Activated T-helper 17 cell treated with anti-CD3 and anti-CD28 coated beads, Interleukin-2, amount 50 U/mL, for 72 hours (primary cell): ENCODE measurements around the gene MRPL53. TPM values are rescaled to one million over a fixed set of nuclear protein-coding genes. Genes with fewer than 3 reads are reported as not detected.
A peak's percentile ranks its signal among the peaks of the same experiment; 100 is the strongest.
"Not testable (repeated sequence)": the region's sequence is repeated elsewhere in the genome, so short reads cannot be mapped to it uniquely, and the experiment has no call there.

Experiments used
- ATAC-seq: fragments of 150-1000 bp; cut with Tn5 transposase; replicated peaks from 2 replicates; pipeline ENCODE4 v1.10.0; 2021; ENCODE audit warnings: mild to moderate bottlenecking, moderate library complexity
- H3K27ac Mint-ChIP-seq: one replicate; pipeline ENCODE4 v1.8.0; 2022; ENCODE audit warnings: mixed read lengths
- H3K27me3 Mint-ChIP-seq: one replicate; pipeline ENCODE4 v1.8.0; 2022; ENCODE audit warnings: mixed read lengths
- H3K36me3 Mint-ChIP-seq: one replicate; pipeline ENCODE4 v1.8.0; 2022; ENCODE audit warnings: low read depth, mild to moderate bottlenecking, mixed read lengths
- H3K4me1 Mint-ChIP-seq: one replicate; pipeline ENCODE4 v1.8.0; 2022; ENCODE audit warnings: mixed read lengths
- H3K4me3 Mint-ChIP-seq: one replicate; pipeline ENCODE4 v1.8.0; 2022; ENCODE audit warnings: mild to moderate bottlenecking, mixed read lengths
- H3K9me3 Mint-ChIP-seq: one replicate; pipeline ENCODE4 v1.8.0; 2022; ENCODE audit warnings: mixed read lengths
- total RNA-seq, 2 donors: library from RNA; stranded (reverse); gene quantifications; one replicate each; pipeline ENCODE4 v1.2.3, GENCODE V29; 2022

Gene MRPL53
- total RNA-seq, 2 donors from 2014 or later = 83.8 to 91.2 TPM

DNA sequence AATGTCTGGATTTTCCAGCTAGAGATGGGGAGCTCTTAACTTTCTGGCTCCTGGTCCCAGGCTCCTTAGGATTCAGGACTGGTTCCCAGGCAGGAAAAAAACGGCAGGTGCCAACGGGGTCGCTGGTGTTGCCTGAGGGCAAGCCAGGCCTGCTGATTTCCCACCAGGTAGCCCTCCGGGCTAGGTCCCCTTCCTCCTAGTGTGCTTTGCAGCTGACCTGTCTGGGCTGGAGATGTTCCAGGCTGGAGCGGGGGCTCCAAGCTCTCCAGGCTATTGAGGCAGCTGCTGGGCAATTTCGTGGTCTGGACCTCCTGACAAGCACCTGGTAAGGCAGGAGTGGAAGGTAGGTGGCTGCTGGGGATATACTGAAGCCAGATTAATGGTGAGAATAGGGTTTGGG lies 2.0 kb upstream of the MRPL53 start:
- H3K36me3 Mint-ChIP-seq = peaks cover 71% of the 10 kb centered on the region
- peaks cover 14% of the 10 kb centered on the region for H3K4me1 Mint-ChIP-seq
- peak overlapping the region; percentile 98 for H3K4me3 Mint-ChIP-seq
- H3K27ac Mint-ChIP-seq = no peak overlapping the region
- H3K9me3 Mint-ChIP-seq = no peaks in the 10 kb centered on the region
- H3K27me3 Mint-ChIP-seq = no peaks in the 10 kb centered on the region
- ATAC-seq = no peak

- H3K9me3 Mint-ChIP-seq = no peaks in the 10 kb centered on the region
- H3K27me3 Mint-ChIP-seq = no peaks in the 10 kb centered on the region
- peaks cover 14% of the 10 kb centered on the region for H3K4me1 Mint-ChIP-seq
- peak overlapping the region; percentile 97 for H3K27ac Mint-ChIP-seq
- no peak for ATAC-seq
- H3K4me3 Mint-ChIP-seq = peak overlapping the region; percentile 98
- H3K36me3 Mint-ChIP-seq = peaks cover 63% of the 10 kb centered on the region
These were observed 422 bp upstream of the MRPL53 start for GRCh38 chr2:74472945-74473258.

GRCh38 chr2:74471332-74472065 lies 981 bp downstream of the MRPL53 start:
- Mint-ChIP-seq H3K36me3 (peaks cover 54% of the 10 kb centered on the region), H3K27me3 (no peaks in the 10 kb centered on the region)
- ATAC-seq = no peak

DNA sequence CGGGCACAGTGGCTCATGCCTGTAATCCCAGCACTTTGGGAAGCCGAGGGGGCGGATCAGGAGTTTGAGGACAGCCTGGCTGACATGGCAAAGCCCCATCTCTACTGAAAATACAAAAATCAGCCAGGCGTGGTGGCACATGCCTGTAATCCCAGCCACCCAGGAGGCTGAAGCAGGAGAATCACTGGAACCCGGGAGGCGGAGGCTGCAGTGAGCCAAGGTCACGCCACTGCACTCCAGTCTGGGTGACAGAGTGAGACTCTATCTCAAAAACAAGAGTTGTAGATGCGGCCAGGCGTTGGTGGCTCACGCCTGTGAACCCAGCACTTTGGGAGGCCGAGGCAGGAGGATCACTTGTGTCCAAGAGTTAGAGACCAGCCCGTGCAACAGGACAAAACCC lies 1.7 kb downstream of the MRPL53 start:
- not testable (repeated sequence) for H3K4me1 Mint-ChIP-seq

More at GRCh38 chr2:74471332-74472065, 981 bp downstream of the MRPL53 start:
- Mint-ChIP-seq H3K9me3 (no peaks in the 10 kb centered on the region), H3K27ac (peak overlapping the region; percentile 97), H3K4me3 (peak overlapping the region; percentile 98), H3K4me1 (peaks cover 9% of the 10 kb centered on the region)

DNA sequence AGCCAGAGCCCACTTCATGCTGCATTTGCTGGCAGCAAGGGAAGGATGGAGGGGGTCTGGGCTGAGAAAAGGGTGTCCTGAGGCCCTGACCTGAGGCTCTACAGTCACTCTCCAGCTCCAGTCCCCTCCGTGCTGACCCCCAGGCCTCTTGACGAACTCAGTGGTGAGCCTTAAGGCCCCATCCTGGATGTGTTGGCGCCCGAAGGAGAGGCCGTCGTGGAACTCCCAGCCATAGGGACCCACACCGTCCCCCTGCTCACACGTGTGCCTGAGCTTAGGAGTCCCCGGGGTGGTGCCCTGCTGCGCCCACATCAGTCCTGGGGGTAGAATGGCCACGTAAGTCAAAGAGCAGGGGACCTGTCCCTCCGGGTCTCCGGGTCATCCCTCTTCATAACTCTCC lies 8.1 kb downstream of the MRPL53 start:
- no peaks in the 10 kb centered on the region for H3K9me3 Mint-ChIP-seq
- H3K27me3 Mint-ChIP-seq = no peaks in the 10 kb centered on the region
- peaks cover 28% of the 10 kb centered on the region for H3K36me3 Mint-ChIP-seq
- peaks cover 9% of the 10 kb centered on the region for H3K4me1 Mint-ChIP-seq
- H3K27ac Mint-ChIP-seq = peak overlapping the region; percentile 70
- no peak for ATAC-seq
- H3K4me3 Mint-ChIP-seq = peak overlapping the region; percentile 99

More for the DNA sequence above, 1.7 kb downstream of the MRPL53 start:
- Mint-ChIP-seq H3K4me3 (peak overlapping the region; percentile 98), H3K36me3 (peaks cover 52% of the 10 kb centered on the region), H3K27ac (peak overlapping the region; percentile 81)
- H3K9me3 Mint-ChIP-seq, H3K27me3 Mint-ChIP-seq, ATAC-seq: not testable (repeated sequence)

DNA sequence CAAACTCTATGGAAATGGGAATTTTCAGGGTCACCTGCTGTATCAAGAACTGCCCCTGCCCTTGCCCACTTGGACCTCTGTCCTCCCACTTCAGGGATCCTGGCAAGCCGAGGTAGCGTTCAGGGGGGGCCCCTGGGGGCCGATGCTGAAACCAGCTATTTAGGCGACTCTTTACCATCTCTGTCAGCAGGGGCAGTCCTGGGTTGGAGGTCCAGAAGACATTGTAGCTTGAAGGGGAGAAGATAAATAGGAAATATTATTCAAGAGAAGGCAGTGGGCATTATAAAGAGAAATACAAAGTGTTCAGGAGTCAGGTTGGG lies 9.7 kb downstream of the MRPL53 start:
- no peaks in the 10 kb centered on the region for H3K27me3 Mint-ChIP-seq
- peaks cover 36% of the 10 kb centered on the region for H3K36me3 Mint-ChIP-seq
- ATAC-seq = no peak
- no peaks in the 10 kb centered on the region for H3K9me3 Mint-ChIP-seq
- H3K4me3 Mint-ChIP-seq = peak overlapping the region; percentile 99
- H3K27ac Mint-ChIP-seq = peak overlapping the region; percentile 62
- H3K4me1 Mint-ChIP-seq = peaks cover 14% of the 10 kb centered on the region

DNA sequence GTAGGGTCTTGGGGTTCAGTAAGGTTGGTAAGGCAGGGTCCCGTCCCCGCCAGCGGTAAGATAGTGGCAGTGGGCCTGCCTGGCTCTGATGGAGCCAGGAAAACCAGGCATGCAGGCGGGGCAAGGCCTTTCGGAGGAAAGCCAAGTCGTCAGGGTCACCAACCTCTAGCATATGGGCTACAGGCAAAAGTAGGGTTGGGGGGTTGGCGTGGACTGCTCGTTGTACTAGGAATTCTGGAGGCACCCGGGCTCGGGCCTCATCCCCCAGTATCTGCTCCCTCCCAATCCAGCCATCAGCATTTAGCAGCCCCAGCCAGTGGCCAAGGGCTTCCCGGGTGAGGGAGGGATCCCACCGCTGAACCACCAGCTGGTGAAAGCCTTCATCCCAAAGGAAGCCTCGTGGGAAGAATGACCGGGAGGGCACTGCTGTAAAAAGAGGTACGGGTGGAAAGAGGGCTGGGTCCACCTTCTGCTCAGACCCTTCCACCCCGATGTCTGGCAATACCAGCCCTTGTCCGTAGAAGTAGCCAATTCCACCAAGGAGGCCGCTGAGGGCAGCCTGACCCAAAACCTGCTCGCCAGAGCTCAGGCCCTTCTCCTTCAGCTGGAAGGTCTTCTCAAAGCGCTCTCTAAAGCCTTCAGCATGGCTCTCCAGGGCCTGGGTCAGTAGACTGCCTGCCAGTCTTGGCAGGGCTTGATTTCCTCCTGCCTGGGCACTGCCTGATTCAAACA lies 10.3 kb downstream of the MRPL53 start:
- no peaks in the 10 kb centered on the region for H3K27me3 Mint-ChIP-seq
- no peak overlapping the region for H3K27ac Mint-ChIP-seq
- no peaks in the 10 kb centered on the region for H3K9me3 Mint-ChIP-seq
- peaks cover 16% of the 10 kb centered on the region for H3K4me1 Mint-ChIP-seq
- ATAC-seq = no peak
- peaks cover 42% of the 10 kb centered on the region for H3K36me3 Mint-ChIP-seq
- H3K4me3 Mint-ChIP-seq = peak overlapping the region; percentile 99

GRCh38 chr2:74461187-74462053 lies 11.1 kb downstream of the MRPL53 start:
- Mint-ChIP-seq H3K27me3 (no peaks in the 10 kb centered on the region), H3K36me3 (peaks cover 50% of the 10 kb centered on the region), H3K4me1 (peaks cover 23% of the 10 kb centered on the region), H3K9me3 (no peaks in the 10 kb centered on the region), H3K4me3 (no peak overlapping the region), H3K27ac (no peak overlapping the region)
- ATAC-seq = no peak

- Mint-ChIP-seq H3K27ac (peak overlapping the region; percentile 43), H3K36me3 (peaks cover 58% of the 10 kb centered on the region), H3K4me3 (peak overlapping the region; percentile 100), H3K4me1 (peaks cover 36% of the 10 kb centered on the region)
- not testable (repeated sequence) for ATAC-seq, H3K9me3 Mint-ChIP-seq, H3K27me3 Mint-ChIP-seq
These were observed 12.3 kb downstream of the MRPL53 start for GRCh38 chr2:74460187-74460586.

GRCh38 chr2:74459503-74460118 lies 12.9 kb downstream of the MRPL53 start:
- Mint-ChIP-seq H3K27ac (peak overlapping the region; percentile 99), H3K36me3 (peaks cover 63% of the 10 kb centered on the region), H3K4me1 (peaks cover 41% of the 10 kb centered on the region), H3K4me3 (peak overlapping the region; percentile 100)
- H3K9me3 Mint-ChIP-seq, H3K27me3 Mint-ChIP-seq, ATAC-seq: not testable (repeated sequence)

- H3K27ac Mint-ChIP-seq = peak overlapping the region; percentile 99
- H3K27me3 Mint-ChIP-seq = no peaks in the 10 kb centered on the region
- peaks cover 65% of the 10 kb centered on the region for H3K36me3 Mint-ChIP-seq
- H3K4me3 Mint-ChIP-seq = peak overlapping the region; percentile 100
- no peaks in the 10 kb centered on the region for H3K9me3 Mint-ChIP-seq
- H3K4me1 Mint-ChIP-seq = peaks cover 46% of the 10 kb centered on the region
- no peak for ATAC-seq
These were observed 13.5 kb downstream of the MRPL53 start for GRCh38 chr2:74458938-74459363.

GRCh38 chr2:74458132-74458937 lies 14.1 kb downstream of the MRPL53 start, which contains the start of gene WBP1:
Gene WBP1, plus strand, starts transcription at chr2:74458438. Its CDS starts 165 bp downstream, at chr2:74458603.
- Mint-ChIP-seq H3K4me3 (peak within 1 kb of the TSS; percentile 100), H3K4me1 (peaks cover 45% of the 10 kb centered on the region), H3K36me3 (peaks cover 63% of the 10 kb centered on the region), H3K9me3 (no peaks in the 10 kb centered on the region), H3K27ac (peak within 1 kb of the TSS; percentile 99), H3K27me3 (no peaks in the 10 kb centered on the region)
- ATAC-seq = peak; percentile 89

DNA sequence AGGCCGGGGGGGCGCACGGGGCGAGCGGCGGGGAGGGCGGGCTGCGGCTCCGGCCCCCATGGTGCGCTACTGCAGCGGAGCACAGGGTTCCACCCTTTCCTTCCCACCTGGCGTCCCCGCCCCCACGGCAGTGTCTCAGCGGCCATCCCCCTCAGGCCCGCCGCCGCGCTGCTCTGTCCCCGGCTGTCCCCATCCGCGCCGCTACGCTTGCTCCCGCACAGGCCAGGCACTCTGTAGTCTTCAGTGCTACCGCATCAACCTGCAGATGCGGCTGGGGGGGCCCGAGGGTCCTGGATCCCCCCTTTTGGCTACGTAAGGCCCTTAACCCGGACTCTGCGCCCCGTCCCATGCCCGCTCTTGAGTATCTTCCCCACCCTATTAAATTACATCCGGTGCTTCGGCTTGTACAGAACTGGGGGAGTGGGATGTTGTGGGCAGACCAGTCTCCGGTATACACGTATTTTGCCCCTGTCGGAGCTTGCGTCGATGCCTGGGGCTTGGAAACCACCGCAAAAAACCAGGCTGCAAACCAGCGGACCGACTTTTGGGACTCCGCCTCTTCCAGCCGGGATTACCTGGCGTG lies 14.8 kb downstream of the MRPL53 start:
- Mint-ChIP-seq H3K4me1 (peaks cover 46% of the 10 kb centered on the region), H3K27ac (peak overlapping the region; percentile 99), H3K9me3 (no peaks in the 10 kb centered on the region), H3K27me3 (no peaks in the 10 kb centered on the region), H3K4me3 (peak overlapping the region; percentile 100), H3K36me3 (peaks cover 56% of the 10 kb centered on the region)
- peak; percentile 27 for ATAC-seq
